NOMO-1 treated with dmso at 0.1 percent for 144 hours (cell line): ENCODE results near the gene DYNLT2.
"Not testable (repeated sequence)": the region's sequence is repeated elsewhere in the genome, so short reads cannot be mapped to it uniquely, and the experiment has no call there.

Experiments
- DNase-seq: peaks from one replicate; lab custom pipeline; 2025; ENCODE audit not compliant: unreplicated experiment; lab: John Stamatoyannopoulos, UW

Gene DYNLT2

DNA sequence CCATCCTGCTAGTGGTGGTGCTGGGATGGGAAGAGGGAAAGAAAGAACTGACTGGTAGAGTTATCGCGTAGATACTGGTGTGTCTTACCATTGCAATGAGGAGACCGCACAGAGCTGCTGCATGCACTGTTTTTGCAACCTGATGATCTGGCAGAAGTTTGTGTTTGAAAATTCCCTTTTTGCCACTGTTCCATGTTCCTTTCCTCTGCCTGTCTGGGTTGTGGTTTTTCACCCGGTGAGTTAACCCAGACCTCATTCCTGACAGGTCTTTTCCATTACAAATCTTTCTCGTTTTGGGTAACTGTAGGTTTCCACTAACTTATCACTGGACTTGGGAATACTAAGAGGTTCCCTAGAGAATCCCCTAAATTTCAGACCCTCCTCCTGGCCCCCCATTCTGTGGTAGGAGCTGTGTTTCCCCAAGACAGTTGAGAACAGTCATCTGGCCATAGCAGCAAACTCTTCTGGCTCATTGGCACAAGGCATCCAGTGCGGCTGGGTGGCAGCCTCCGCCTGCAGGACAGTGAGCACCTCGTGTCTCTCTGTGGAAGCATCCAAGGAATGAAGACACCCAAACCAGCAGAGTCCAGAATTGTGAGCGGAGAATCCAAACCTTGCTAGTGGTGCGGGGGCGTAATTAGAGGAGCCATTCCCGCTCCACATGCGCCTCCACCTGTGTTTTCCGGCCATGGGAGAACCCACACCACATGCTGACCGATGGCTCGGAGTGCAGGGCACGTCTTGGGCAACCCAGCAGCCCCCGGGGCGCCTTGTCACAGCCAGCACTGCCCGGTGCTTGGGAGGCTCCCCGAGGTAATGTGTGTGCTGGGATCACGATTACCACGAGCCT is 32.8 kb upstream of the DYNLT2 start:
- no peak for DNase-seq

DNA sequence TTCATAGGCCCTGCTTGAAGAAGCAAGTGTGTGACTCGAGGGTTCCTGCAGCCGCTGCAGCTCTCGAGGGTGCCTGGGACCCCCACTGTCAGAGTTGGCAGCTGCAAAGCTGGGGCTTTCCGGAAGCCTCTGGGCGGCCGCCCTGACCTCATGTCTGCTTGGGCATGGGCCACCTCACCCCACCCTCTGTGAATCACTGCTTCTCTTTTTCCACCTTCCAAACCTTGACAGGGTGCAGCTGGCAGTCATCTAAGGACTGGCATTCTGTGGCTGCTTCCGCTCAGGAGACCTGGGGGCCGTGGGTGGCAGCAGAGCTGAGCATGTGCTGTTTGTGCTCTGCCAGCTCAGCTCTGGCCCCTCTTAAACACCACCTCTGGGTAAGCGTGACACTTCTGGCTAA is 32.0 kb upstream of the DYNLT2 start:
- DNase-seq, result no peak

DNA sequence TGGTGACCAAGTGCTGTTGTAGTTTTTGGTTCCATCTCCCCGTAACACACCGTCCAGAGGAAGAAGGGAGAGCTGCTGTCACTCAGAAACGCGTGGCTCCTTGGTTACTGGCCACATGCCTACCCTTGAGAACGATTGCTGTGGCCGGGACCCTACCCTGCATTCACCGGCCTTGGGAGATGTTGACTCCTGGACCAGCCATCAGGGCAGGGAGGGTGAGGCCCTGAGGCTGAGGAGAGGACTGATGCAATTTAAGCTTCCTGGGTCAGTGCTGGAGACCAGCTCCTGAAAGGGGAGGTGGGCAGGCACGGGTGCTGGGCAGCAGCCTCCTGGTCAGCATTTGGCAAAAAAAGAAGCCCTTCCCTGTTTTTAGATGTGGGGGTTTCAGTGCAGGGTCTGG is 31.6 kb upstream of the DYNLT2 start:
- DNase-seq, result no peak

DNA sequence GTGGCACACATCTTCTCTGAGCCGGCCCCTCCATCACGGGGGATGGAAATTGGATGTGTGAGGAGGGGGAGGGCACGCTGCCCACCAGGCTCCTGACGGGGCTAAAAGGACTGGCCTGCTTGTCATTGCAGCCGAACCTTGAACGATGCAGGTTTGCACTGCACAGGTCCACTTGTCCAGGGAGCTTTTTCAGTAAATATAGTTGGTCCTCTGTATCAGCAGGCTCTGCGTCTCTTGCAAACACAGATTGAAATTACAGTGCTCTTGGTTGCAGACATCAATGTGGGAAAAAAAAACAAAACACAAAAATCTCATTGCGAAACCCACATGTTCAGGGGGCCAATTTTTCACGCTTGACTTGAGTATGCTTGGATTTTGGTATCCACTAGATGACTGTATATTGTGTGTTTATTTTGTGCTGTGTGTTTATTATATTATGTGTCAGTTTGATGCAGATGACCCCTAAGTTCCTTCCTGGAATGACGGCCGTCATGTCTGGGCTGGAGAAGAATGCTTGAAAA is 29.3 kb upstream of the DYNLT2 start:
- DNase-seq, result no peak

DNA sequence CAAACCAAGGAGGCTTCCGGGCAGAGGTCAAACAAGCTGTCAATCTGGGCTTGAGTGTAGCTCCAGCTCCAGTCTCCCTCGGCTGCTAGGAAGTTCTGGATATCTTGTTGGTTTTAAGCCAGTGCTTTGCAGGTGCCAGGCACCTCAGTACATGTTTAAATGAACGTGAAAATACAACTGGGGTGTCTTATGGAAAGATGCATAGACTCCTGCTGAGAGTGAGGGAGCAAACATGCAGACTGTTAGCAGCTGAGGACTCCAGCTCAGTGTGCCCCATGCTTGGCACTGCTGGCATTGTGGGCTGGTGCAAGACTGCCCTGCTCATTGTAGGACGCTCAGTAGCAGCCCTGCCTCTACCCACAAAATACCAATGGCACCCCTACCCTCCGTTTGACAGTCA is 28.5 kb upstream of the DYNLT2 start:
- DNase-seq, result no peak

DNA sequence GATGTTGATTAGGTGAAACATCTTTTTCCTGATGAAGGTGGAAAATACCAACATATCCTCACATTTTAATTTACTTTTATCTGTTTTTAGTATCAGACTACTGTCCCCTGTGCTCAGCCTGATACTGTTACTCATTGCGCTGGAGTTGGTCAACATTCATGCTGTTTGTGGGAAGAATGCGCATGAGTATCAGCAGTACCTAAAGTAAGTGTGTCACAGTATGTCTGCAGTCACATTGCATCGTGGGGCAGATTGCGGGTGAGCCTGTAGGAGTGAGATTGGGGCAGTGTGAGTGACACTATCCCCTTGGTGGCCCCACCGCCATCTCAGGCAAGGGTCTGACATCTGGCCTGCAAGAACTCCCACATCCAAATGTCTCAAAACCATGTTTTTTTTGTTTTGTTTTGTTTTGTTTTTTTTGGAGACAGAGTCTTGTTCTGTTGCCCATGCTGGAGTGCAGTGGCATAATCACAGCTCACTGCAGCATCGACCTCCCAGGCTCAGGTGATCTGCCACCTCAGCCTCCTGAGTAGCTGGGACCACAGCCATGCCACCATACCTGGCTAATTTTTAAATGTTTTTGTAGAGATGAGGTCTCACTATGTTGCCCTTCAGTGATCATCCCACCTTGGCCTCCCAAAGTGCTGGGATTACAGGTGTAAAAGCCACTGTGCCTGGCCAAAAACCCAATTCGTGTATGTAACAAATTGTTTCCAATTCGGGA is 27.9 kb upstream of the DYNLT2 start:
- no peak for DNase-seq

DNA sequence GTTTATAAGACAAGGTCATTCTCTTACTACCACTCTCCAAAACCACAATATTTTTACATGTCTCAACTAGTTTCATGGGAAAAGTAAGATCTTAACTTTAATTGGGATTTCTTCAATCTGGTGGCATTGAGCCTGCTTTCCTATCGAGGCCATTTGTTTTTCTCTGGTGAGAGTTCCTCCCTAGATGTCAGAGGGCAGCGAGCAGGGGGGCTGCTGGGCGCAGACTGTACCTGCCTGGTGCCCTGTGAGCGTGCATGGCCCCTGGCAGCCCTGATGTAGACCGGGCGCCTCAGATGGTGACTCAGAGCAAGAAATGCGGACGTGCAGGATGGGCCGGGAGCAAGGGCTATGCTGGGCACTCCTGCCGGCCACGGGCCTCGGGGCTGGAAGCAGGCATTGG is 27.3 kb upstream of the DYNLT2 start:
- no peak for DNase-seq

DNA sequence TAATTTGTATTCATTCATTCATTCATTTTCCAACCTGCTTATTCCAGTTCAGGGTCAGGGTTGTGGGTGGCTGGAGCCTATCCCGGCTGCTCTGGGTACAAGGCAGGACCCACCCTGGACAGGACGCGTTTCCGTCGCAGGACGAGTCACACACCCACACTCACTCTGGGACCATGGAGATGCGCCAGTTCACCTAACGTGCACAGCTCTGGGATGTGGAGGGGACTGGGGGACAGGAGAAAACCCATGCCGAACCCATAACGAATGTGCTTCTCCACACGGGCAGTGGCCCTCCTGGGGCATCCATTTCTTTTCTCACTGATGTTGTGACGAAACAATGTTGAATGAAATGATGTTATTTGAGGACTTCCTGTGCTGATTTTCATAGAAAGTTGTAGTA is 26.5 kb upstream of the DYNLT2 start:
- no peak for DNase-seq

DNA sequence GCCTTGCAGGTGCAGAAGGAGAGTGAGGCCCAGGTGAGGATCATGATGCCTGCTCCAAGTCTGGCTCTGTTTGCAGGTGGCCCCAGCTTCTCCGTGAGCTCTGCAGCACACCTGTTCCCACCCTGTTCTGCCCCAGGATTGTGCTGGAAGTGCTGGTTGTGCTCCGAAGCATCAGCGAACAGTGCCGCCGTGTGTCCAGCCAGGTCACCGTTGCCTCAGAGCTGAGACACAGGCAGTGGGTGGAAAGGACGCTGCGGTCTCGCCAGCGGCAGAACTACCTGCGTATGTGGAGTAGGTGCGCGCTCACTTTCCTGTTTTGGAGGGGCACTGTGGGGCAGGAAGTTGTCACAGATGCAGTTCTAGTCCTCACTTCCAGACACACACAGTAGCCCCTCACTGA is 25.0 kb upstream of the DYNLT2 start:
- DNase-seq, result no peak

DNA sequence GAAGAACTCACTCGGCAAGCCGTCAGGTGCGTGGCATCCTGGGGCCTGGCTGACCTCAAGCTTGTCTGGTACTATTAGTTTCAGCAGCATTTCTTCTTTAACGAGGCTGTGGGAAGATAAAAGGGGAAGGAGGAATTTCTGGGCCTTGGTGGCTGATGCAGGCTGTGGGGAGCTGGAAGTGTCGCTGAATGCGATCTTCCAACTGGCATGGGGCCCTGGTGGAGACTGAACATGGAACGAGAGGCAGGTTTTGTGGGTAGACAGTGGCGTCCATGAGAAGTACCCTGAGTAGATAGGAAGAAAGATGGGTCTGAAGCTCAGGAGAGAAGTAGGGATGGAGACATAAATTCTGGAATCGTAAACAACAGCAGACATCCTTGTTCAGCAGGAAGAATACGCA is 23.9 kb upstream of the DYNLT2 start:
- DNase-seq, result no peak

DNA sequence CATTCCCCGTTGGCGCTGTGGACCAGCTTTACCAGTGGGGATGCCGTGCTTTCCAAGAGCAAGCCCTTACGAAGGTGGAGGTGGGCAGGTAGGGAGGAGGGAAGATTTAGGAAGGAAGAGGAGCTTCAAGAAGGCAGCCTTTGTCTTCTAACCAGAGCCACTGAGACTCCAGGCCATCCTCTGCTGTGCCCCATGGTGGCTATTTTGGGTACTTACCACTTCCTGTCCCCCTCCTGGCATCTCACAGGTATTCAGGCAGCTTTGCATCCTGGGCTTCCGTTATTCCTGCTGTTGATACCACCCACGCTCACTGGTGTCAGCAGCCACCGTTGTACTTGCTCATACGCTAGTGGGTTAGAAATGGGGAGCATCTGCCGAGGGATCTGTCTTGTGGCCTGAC is 23.0 kb upstream of the DYNLT2 start:
- DNase-seq, result no peak

DNA sequence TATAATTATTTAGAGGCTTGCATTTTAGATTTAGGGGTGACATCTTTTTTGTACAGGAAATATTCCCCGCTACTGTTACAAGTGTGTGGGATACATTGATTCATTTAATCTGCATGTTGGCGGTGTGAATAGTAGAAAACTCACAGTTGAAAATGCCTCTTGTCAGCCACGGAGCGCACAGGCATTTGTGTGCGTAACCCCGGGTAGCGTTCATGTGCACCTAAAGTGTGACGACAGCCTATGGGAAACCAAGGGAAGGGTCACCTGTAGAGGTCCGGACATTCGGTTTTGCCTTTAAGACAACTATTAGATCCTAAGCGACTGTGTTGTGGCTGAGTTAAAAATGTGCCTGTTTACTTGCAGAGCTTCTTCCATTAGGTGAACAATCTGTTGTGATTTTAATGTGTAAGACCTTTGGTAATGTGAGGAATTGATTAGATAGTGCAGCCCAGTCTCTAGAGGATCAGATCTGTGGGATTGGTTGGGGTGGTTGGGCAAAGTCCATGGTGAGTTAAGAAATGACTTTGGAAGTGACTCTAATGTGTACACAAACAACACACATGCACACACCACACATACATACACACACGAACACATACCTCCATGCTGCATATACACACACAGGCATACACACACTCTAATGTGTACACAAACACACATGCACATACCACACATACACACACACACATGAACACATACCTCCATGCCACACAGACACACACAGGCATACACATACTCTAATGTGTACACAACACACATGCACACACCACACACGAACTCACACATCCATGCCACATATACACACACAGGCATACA is 15.8 kb upstream of the DYNLT2 start:
- no peak for DNase-seq

DNA sequence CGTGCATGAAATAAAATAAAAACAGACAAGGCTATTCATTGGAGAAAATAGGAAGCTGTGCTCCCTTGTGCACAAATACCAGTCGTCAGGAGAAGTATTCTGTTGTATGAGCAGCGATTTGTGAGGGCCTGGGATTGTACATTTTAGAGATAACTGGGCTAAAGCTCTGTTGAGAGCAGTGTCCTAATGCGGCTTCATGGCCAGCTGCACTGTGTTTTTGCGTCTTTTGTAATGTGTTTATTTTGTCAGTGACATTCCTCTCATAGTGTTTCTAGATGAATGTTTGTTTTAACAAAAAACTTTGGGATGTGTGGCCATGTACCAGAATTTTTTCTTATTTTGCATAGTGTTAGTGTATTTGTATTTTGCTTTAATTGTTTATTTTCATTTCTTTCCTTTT is 14.9 kb upstream of the DYNLT2 start:
- DNase-seq, result no peak

DNA sequence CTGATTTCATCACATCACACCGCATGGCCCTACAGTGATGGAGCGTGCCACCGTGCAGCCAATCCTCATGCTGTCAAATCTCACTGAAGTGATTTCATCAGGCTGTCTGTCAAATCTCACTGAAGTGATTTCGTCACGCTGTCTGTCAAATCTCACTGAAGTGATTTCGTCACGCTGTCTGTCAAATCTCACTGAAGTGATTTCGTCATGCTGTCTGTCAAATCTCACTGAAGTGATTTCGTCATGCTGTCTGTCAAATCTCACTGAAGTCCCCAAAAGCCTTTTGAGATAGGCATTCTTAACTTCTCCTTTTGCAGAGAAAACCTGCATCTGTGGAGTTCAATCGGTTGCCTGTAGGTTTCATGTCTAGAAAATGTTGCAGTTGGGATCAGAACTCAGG is 14.4 kb upstream of the DYNLT2 start:
- not testable (repeated sequence) for DNase-seq

DNA sequence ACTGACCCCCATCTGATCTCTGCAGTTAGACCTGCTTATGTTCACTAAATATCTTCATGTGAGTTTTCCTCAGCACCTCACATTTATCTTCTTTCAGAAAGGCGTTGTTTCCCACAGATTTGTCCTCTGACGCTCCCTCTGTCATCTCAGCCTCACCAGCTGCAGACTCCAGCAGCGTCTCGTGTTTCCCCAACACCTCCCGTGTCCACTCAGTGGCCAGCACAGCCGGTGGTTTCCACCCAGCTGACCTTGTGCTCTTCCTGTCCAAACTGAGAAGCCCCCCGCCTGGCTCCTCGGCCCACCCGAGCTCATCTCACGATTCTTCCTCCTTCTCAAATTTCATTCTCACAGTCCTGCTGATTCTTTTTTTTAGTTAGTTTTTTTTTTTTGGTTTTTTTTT is 12.5 kb upstream of the DYNLT2 start:
- no peak for DNase-seq

DNA sequence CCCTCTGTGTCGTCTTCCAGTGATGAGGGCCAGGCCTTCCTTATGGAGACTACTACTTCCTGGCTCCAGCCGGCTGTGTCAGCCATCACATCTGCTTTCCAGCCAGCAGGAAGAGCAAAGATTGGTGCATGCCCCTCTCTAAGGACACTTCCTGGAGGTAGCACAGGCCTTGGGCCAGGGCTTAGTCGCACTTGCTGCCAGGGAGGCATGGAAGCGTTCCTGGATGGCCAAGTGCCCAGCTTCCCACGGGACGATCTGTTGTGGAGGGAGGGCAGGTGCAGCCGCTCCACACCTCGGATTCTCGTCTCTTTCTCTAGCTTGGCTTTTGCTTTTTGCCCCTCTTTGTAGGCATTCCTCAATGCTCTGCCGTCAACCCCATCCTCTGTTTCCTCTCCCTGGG is 11.9 kb upstream of the DYNLT2 start:
- no peak for DNase-seq

DNA sequence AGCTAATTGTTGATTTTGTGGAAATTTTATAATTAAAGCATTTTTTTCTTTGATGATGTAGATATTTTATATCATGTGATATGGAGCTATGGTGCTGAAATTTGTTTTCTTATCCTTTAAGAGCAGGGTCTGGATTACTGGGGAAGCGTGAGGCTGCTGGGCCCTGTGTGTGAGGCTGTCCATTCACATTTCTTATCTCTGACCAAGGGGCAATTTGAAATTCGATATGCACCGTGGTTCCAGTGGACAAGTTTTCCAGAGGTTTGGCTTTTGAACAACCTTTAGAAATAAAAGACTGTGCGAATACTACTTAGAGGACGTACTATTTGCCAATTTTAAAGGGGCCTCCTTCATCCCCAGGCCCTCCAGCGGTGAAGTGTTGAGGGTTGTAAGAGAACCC is 3.8 kb upstream of the DYNLT2 start:
- DNase-seq, result no peak

DNA sequence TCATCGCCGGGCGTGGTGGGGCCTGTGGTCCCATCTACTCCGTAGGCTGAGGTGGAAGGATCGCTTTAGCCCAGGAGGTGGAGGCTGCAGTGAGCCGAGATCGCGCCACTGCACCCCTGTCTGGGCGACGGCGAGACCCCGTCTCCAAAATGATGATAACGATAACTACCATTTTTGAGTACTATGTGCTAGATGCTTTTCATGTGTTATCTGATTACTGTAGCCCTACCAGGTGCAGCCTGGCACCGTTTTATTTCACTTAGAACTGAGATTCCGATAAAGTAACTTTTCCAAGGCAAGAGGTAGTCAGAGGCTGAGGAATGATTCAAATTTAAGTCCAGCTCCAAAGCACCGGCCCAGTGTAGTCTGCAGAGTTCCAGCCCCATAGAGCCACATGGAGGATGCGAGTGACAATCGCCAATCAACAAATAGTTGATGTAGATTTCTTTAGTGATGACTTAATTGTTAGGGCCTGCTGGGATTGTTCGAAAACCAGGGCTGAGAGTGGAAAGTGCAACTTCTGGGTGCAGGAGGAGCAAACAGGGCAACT is 777 bp upstream of the DYNLT2 start:
- DNase-seq, result no peak

DNA sequence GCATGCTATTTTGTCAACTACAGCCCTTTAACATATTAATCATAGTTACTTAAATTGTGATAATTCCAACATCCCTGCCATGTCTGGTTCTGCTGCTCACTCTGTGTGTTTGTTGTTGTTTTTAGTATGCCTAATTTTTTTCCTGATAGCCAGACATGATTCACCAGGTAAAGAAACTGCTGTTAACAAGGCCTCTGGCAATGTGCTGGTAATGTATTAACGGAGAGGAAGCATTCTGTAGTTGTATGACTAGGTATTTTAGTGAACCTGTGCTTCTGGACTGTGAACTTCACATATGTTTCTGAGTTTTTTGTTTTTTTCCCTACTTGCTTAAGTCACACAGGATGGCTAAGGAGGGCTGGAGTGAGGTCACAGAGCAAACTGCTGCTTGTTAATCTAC is 4.8 kb downstream of the DYNLT2 start:
- DNase-seq, result no peak

DNA sequence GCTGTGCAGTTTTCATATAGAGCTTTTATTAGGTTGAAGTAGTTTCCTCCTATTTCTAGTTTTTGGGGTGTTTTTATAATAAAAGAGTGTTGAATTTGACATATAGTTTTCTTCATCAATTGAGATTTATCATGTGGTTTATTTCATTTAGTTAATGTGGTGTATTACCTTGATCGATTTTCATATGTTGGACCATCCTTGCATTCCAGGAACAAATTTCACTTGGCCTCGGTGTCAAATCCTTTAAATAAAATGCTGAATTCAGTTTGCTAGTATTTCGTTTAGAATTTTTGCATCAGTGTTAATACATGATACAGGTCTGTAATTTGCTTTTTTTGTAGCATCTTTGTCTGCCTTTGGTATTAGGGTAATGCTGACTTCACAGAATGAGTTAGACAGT is 6.0 kb downstream of the DYNLT2 start:
- DNase-seq, result no peak

DNA sequence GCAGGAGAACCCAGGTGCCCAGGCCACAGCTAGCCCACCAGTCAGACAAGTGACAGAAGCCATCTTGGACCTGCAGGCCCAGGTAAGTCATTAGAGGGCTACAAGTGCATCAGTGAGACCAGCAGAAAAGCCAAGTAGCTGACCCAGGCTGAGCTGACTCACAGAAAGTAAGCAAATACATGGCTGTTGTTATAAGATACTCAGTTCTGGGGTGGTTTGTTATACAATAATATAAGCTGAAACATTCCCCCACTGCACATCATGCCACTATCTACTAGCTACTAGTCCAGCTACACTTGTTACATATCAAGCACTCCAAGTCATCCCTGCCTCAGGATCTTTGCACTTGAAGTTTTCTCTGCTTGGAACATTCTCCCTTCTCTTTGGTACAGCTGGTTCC is 10.0 kb downstream of the DYNLT2 start:
- DNase-seq, result no peak
